Neural progenitor cell (in vitro differentiated cells): Measurements from ENCODE around the gene ADGRD2. TPM values are rescaled to one million over a fixed set of nuclear protein-coding genes. Genes with fewer than 3 reads are reported as not detected.
A peak's percentile ranks its signal among the peaks of the same experiment; 100 is the strongest.

Experiments
- DNase-seq: peaks from one replicate; pipeline ENCODE4 v3.0.0-alpha.2; 2016; ENCODE audit warnings: low spot score
- H2AFZ ChIP-seq: fragments of 200-600 bp; sonication (generic); replicated peaks from 2 replicates; pipeline ENCODE4 v1.6.1; 2016; ENCODE audit warnings: antibody characterized with exemption
- H3F3A ChIP-seq: fragments of 200-600 bp; sonication (generic); 2 replicates; pipeline ENCODE4 v1.6.1; 2016; ENCODE audit warnings: antibody characterized with exemption, low read depth
- H3K27ac ChIP-seq: fragments of 200-600 bp; sonication (generic); 2 replicates; pipeline ENCODE4 v1.5.1; 2016; ENCODE audit warnings: mild to moderate bottlenecking
- H3K27me3 ChIP-seq: fragments of 200-600 bp; sonication (generic); 2 replicates; pipeline ENCODE4 v1.6.1; 2016; ENCODE audit warnings: mild to moderate bottlenecking, moderate library complexity
- H3K36me3 ChIP-seq: fragments of 200-600 bp; sonication (generic); 2 replicates; pipeline ENCODE4 v1.5.1; 2016
- H3K4me1 ChIP-seq: fragments of 200-600 bp; sonication (generic); 2 replicates; pipeline ENCODE4 v1.6.1; 2016; ENCODE audit warnings: mixed run types
- H3K4me2 ChIP-seq: fragments of 200-600 bp; sonication (generic); 2 replicates; pipeline ENCODE4 v1.6.1; 2016
- H3K4me3 ChIP-seq: fragments of 200-600 bp; sonication (generic); 2 replicates; pipeline ENCODE4 v1.5.1; 2016
- H3K79me2 ChIP-seq: fragments of 200-600 bp; sonication (generic); 2 replicates; pipeline ENCODE4 v1.6.1; 2016; ENCODE audit warnings: low read depth
- H3K9ac ChIP-seq: fragments of 200-600 bp; sonication (generic); 2 replicates; pipeline ENCODE4 v1.6.1; 2016
- H3K9me3 ChIP-seq: fragments of 200-600 bp; sonication (generic); 2 replicates; pipeline ENCODE4 v1.5.1; 2016; ENCODE audit warnings: low read depth
- H4K20me1 ChIP-seq: fragments of 200-600 bp; sonication (generic); 2 replicates; pipeline ENCODE4 v1.6.1; 2016; ENCODE audit warnings: low read depth
- H3K27ac Mint-ChIP-seq: 3 replicates; pipeline ENCODE4 v1.8.0; 2021; ENCODE audit warnings: mixed read lengths
- H3K27me3 Mint-ChIP-seq: 2 replicates; pipeline ENCODE4 v1.8.0; 2022; ENCODE audit warnings: low read depth, mild to moderate bottlenecking, inconsistent platforms, moderate library complexity, mixed read lengths; ENCODE audit not compliant: insufficient read depth
- H3K36me3 Mint-ChIP-seq: 3 replicates; pipeline ENCODE4 v1.8.0; 2021; ENCODE audit warnings: mixed read lengths
- H3K4me1 Mint-ChIP-seq: 3 replicates; pipeline ENCODE4 v1.8.0; 2021; ENCODE audit warnings: mixed read lengths
- H3K4me3 Mint-ChIP-seq: 3 replicates; pipeline ENCODE4 v1.8.0; 2021; ENCODE audit warnings: mild to moderate bottlenecking, moderate library complexity, mixed read lengths
- H3K9me3 Mint-ChIP-seq: 3 replicates; pipeline ENCODE4 v1.8.0; 2020; ENCODE audit warnings: mixed read lengths
- CTCF ChIP-seq: fragments of 200-600 bp; sonication (generic); IDR thresholded peaks from 2 replicates; pipeline ENCODE4 v1.5.1; 2017; ENCODE audit warnings: antibody characterized with exemption, mild to moderate bottlenecking
- EZH2 ChIP-seq: fragments of 200-600 bp; sonication (generic); IDR thresholded peaks from 2 replicates; pipeline ENCODE4 v1.6.1; 2017; ENCODE audit warnings: antibody characterized with exemption, mild to moderate bottlenecking, moderate library complexity
- EZH2phosphoT487 ChIP-seq: fragments of 200-600 bp; sonication (generic); IDR thresholded peaks from 2 replicates; pipeline ENCODE4 v1.6.1; 2017; ENCODE audit warnings: antibody characterized with exemption
- total RNA-seq: library from RNA; depleted of rRNA; stranded (reverse); fragments of >200 nt; gene quantifications from 2 replicates; pipeline ENCODE4 v1.2.3, GENCODE V29; 2015; ENCODE audit warnings: low replicate concordance

Gene ADGRD2
- total RNA-seq, 1 donor from 2014 or later = 0.13 TPM

GRCh38 chr9:124505901-124506346, 55.7 kb downstream of the ADGRD2 start:
- Mint-ChIP-seq H3K36me3 (no peaks in the 10 kb centered on the region), H3K9me3 (no peaks in the 10 kb centered on the region), H3K27ac (no peak overlapping the region), H3K27me3 (peaks cover 37% of the 10 kb centered on the region), H3K4me1 (peaks cover 6% of the 10 kb centered on the region), H3K4me3 (no peak overlapping the region)
- H3K4me1 ChIP-seq = peaks cover 6% of the 10 kb centered on the region
- H4K20me1 ChIP-seq = no peaks in the 10 kb centered on the region
- no peak overlapping the region for H3K27ac ChIP-seq
- no peaks in the 10 kb centered on the region for H3K36me3 ChIP-seq
- H3F3A ChIP-seq = peaks cover 19% of the 10 kb centered on the region
- no peaks in the 10 kb centered on the region for H3K79me2 ChIP-seq
- H2AFZ ChIP-seq = no peak overlapping the region
- H3K9ac ChIP-seq = no peak overlapping the region
- no peak overlapping the region for H3K4me3 ChIP-seq
- TF ChIP-seq EZH2 (no peak), EZH2phosphoT487 (no peak), CTCF (no peak)
- H3K9me3 ChIP-seq = no peaks in the 10 kb centered on the region
- DNase-seq = no peak
- H3K4me2 ChIP-seq = no peak overlapping the region
- peaks cover 58% of the 10 kb centered on the region for H3K27me3 ChIP-seq

- no peak overlapping the region for H2AFZ ChIP-seq
- Mint-ChIP-seq H3K9me3 (no peaks in the 10 kb centered on the region), H3K4me1 (peaks cover 6% of the 10 kb centered on the region), H3K36me3 (no peaks in the 10 kb centered on the region), H3K27me3 (peaks cover 37% of the 10 kb centered on the region), H3K4me3 (peak overlapping the region; percentile 50), H3K27ac (no peak overlapping the region)
- H4K20me1 ChIP-seq = no peaks in the 10 kb centered on the region
- no peak for DNase-seq
- H3K27ac ChIP-seq = no peak overlapping the region
- peaks cover 6% of the 10 kb centered on the region for H3K4me1 ChIP-seq
- no peak overlapping the region for H3K9ac ChIP-seq
- peaks cover 53% of the 10 kb centered on the region for H3K27me3 ChIP-seq
- no peaks in the 10 kb centered on the region for H3K36me3 ChIP-seq
- no peaks in the 10 kb centered on the region for H3K79me2 ChIP-seq
- H3K4me3 ChIP-seq = no peak overlapping the region
- H3K9me3 ChIP-seq = no peaks in the 10 kb centered on the region
- TF ChIP-seq EZH2 = no peak
- TF ChIP-seq CTCF = no peak
- no peak for TF ChIP-seq EZH2phosphoT487
- H3F3A ChIP-seq = peaks cover 19% of the 10 kb centered on the region
- H3K4me2 ChIP-seq = no peak overlapping the region
These were observed 56.2 kb downstream of the ADGRD2 start for GRCh38 chr9:124506433-124506832.

- no peaks in the 10 kb centered on the region for H3K9me3 ChIP-seq
- no peak within 1 kb of the TSS for H3K4me3 ChIP-seq
- Mint-ChIP-seq H3K27ac (no peak within 1 kb of the TSS), H3K4me1 (peaks cover 11% of the 10 kb centered on the region), H3K36me3 (no peaks in the 10 kb centered on the region), H3K4me3 (peak within 1 kb of the TSS; percentile 50), H3K9me3 (no peaks in the 10 kb centered on the region), H3K27me3 (peaks cover 31% of the 10 kb centered on the region)
- H3F3A ChIP-seq = peaks cover 15% of the 10 kb centered on the region
- H2AFZ ChIP-seq = no peak within 1 kb of the TSS
- no peak within 1 kb of the TSS for H3K4me2 ChIP-seq
- no peaks in the 10 kb centered on the region for H3K36me3 ChIP-seq
- H3K27ac ChIP-seq = no peak within 1 kb of the TSS
- peaks cover 45% of the 10 kb centered on the region for H3K27me3 ChIP-seq
- peaks cover 11% of the 10 kb centered on the region for H3K4me1 ChIP-seq
- DNase-seq = no peak
- no peak within 1 kb of the TSS for H3K9ac ChIP-seq
- H3K79me2 ChIP-seq = no peaks in the 10 kb centered on the region
- TF ChIP-seq EZH2phosphoT487 = no peak
- no peak for TF ChIP-seq CTCF
- TF ChIP-seq EZH2 = no peak
- no peaks in the 10 kb centered on the region for H4K20me1 ChIP-seq
These were observed 57.0 kb downstream of the ADGRD2 start, which contains the start of gene NR5A1 for GRCh38 chr9:124506931-124507879. Gene NR5A1, minus strand, starts transcription at chr9:124507399. Its CDS starts 4,004 bp downstream, at chr9:124503395.
